ENCODE data around the gene NUDT16L1.

DNA sequence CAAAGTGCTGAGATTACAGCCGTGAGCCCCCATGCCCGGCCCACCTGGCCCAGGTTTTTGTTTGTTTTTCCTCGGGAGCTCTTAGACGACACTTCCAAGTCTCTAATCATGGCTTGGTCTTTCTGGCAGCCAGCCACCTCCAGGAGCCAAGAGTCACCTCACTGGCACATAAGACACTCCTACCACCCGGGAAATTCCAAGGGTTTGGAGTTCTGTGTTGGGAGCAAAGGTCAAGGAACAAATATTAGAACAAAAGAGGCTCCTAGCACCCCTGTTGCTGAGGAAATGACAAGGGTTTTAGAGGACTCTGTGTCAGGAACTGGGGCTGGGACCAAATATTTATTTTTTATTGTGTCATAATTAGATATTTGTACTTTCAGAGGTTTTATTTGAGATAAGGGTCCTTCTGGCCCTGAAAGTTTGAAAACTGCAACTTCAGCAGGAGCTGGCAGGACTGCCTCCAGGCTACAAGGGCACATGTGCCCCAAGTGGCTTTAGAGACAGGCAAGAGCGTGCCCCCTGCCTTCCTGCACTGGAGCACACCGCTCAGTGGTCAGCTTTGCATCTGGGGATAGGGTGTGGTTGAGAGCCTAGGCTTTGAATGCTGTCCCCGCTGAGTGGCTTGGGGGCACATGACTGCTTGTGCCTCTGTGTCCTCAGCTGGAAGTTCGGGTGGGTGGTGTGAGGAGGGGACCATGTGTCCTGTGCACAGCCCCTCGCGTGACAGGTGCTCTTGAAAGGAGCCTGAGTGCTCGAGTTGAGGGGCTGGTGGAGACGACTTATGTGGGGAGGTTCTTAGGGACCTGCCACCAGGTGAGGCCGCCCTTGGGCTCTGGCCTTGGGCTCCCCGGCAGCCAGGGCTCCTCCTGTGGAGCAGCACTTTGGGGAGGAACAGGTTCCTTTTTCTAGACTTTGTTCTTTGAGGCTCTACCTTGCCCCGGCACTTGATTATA, 39.1 kb upstream of the NUDT16L1 start:
- TF ChIP-seq RAD21 (IDR thresholded peaks at IDR 0.05 in 1 of 2, conservative IDR thresholded peaks at IDR 0.05 in 1 of 2; ENCODE audit: low read depth in 2 of 2, low read length in 2 of 2) (no peak), BCL11A (IDR thresholded peaks at IDR 0.05; ENCODE audit: low read depth in 2 of 2, low read length in 2 of 2) (no peak), CTCF (IDR thresholded peaks at IDR 0.05; ENCODE audit: control extremely low read depth in 1 of 3, insufficient read depth in 1 of 3, low read depth in 1 of 3, low read length in 3 of 3) (no peak), KDM1A (IDR thresholded peaks at IDR 0.05; ENCODE audit: borderline replicate concordance, low read length) (no peak), EP300 (IDR thresholded peaks at IDR 0.05; ENCODE audit: borderline replicate concordance in 1 of 2, low read depth in 2 of 2, low read length in 2 of 2) (no peak), GTF2F1 (IDR thresholded peaks at IDR 0.05; ENCODE audit: borderline replicate concordance, low read depth, low read length) (no peak), CEBPB (IDR thresholded peaks at IDR 0.05; ENCODE audit: low read depth, low read length) (no peak), EGR1 (IDR thresholded peaks at IDR 0.05; ENCODE audit: borderline replicate concordance, low read depth, low read length) (no peak), SIN3A (conservative IDR thresholded peaks at IDR 0.05 in 1 of 2, IDR thresholded peaks at IDR 0.05 in 1 of 2; ENCODE audit: low read depth in 1 of 2, low read length in 2 of 2) (no peak), POLR2A (IDR thresholded peaks at IDR 0.05; ENCODE audit: control extremely low read depth in 1 of 2, low read depth in 2 of 2, low read length in 2 of 2) (no peak), MAX (IDR thresholded peaks at IDR 0.05) (no peak), BACH1 (IDR thresholded peaks at IDR 0.05; ENCODE audit: low read length) (no peak), ZNF274 (IDR thresholded peaks at IDR 0.05; ENCODE audit: borderline replicate concordance, extremely low read depth, low read length) (no peak), JUN (IDR thresholded peaks at IDR 0.05; ENCODE audit: low read depth, low read length) (no peak)

Data from H1 (cell line).